H9 (cell line): ENCODE data around the gene CDK12. TPM values are rescaled to one million over a fixed set of nuclear protein-coding genes. Genes with fewer than 3 reads are reported as not detected.

Experiments
- DNase-seq: peaks from one replicate; pipeline ENCODE4 v3.0.0-alpha.2; 2017
- H2AFZ ChIP-seq: one replicate; pipeline ENCODE4 v1.6.1; 2013; ENCODE audit warnings: mild to moderate bottlenecking, low read length, control low read depth, moderate library complexity
- H2AK5ac ChIP-seq: 2 replicates; pipeline ENCODE4 v1.6.1; 2013; ENCODE audit warnings: low read length, control low read depth, mixed read lengths; ENCODE audit not compliant: insufficient read length
- H2BK120ac ChIP-seq: one replicate; pipeline ENCODE4 v1.6.1; 2013; ENCODE audit warnings: low read depth, mild to moderate bottlenecking, low read length, control low read depth, inconsistent platforms; ENCODE audit not compliant: poor library complexity, severe bottlenecking
- H2BK12ac ChIP-seq: 2 replicates; pipeline ENCODE4 v1.6.1; 2013; ENCODE audit warnings: low read length, control low read depth, mixed read lengths, low read depth; ENCODE audit not compliant: insufficient read length
- H2BK15ac ChIP-seq: 2 replicates; pipeline ENCODE4 v1.6.1; 2013; ENCODE audit warnings: low read depth, low read length, control low read depth
- H2BK20ac ChIP-seq: one replicate; pipeline ENCODE4 v1.6.1; 2013; ENCODE audit warnings: low read depth, mild to moderate bottlenecking, low read length, control low read depth, inconsistent platforms; ENCODE audit not compliant: poor library complexity, severe bottlenecking
- H2BK5ac ChIP-seq: 2 replicates; pipeline ENCODE4 v1.6.1; 2013; ENCODE audit warnings: low read length, control low read depth, mixed read lengths; ENCODE audit not compliant: insufficient read length
- H3K14ac ChIP-seq: 2 replicates; pipeline ENCODE4 v1.6.1; 2013; ENCODE audit warnings: low read length, control low read depth; ENCODE audit not compliant: insufficient read depth
- H3K18ac ChIP-seq: 2 replicates; pipeline ENCODE4 v1.6.1; 2013; ENCODE audit warnings: low read depth, mild to moderate bottlenecking, mixed read lengths, low read length, control low read depth; ENCODE audit not compliant: insufficient read length
- H3K23ac ChIP-seq: 2 replicates; pipeline ENCODE4 v1.6.1; 2013; ENCODE audit warnings: low read length, control low read depth, mixed read lengths, low read depth; ENCODE audit not compliant: insufficient read length
- H3K23me2 ChIP-seq: 2 replicates; pipeline ENCODE4 v1.6.1; 2013; ENCODE audit warnings: low read depth, mild to moderate bottlenecking, mixed read lengths, low read length, control low read depth; ENCODE audit not compliant: insufficient read length, poor library complexity, severe bottlenecking
- H3K27ac ChIP-seq: 2 replicates; pipeline ENCODE4 v1.5.1; 2013; ENCODE audit warnings: low read length, control low read depth, mixed read lengths, low read depth; ENCODE audit not compliant: insufficient read length
- H3K27me3 ChIP-seq: 2 replicates; pipeline ENCODE4 v1.6.1; 2013; ENCODE audit warnings: low read length, control low read depth, inconsistent platforms; ENCODE audit not compliant: insufficient read depth
- H3K4ac ChIP-seq: 2 replicates; pipeline ENCODE4 v1.6.1; 2013; ENCODE audit warnings: low read depth, mild to moderate bottlenecking, control low read depth, inconsistent platforms, low read length, moderate library complexity
- H3K4me1 ChIP-seq: 2 replicates; pipeline ENCODE4 v1.6.1; 2013; ENCODE audit warnings: low read length, control low read depth, inconsistent platforms; ENCODE audit not compliant: insufficient read depth
- H3K4me2 ChIP-seq: 2 replicates; pipeline ENCODE4 v1.6.1; 2013; ENCODE audit warnings: low read length, control low read depth, mixed read lengths; ENCODE audit not compliant: insufficient read length, insufficient read depth
- H3K56ac ChIP-seq: 2 replicates; pipeline ENCODE4 v1.6.1; 2013; ENCODE audit warnings: low read depth, mild to moderate bottlenecking, mixed read lengths, low read length, control low read depth; ENCODE audit not compliant: insufficient read length
- H3K79me1 ChIP-seq: 2 replicates; pipeline ENCODE4 v1.6.1; 2013; ENCODE audit warnings: low read depth, mild to moderate bottlenecking, moderate library complexity, low read length, control low read depth, inconsistent platforms; ENCODE audit not compliant: insufficient read depth, poor library complexity, severe bottlenecking
- H3K79me2 ChIP-seq: 2 replicates; pipeline ENCODE4 v1.6.1; 2013; ENCODE audit warnings: low read length, control low read depth, inconsistent platforms; ENCODE audit not compliant: insufficient read depth
- H3K9ac ChIP-seq: 2 replicates; pipeline ENCODE4 v1.6.1; 2013; ENCODE audit warnings: low read length, control low read depth, mixed read lengths; ENCODE audit not compliant: insufficient read length; ENCODE audit errors: extremely low read depth
- H3K9me3 ChIP-seq: one replicate; pipeline ENCODE4 v1.6.1; 2013; ENCODE audit warnings: low read depth, low read length, inconsistent platforms; ENCODE audit not compliant: control insufficient read depth
- H3T11ph ChIP-seq: one replicate; pipeline ENCODE4 v1.6.1; 2013; ENCODE audit warnings: mild to moderate bottlenecking, low read length, control low read depth, inconsistent platforms
- H4K20me1 ChIP-seq: one replicate; pipeline ENCODE4 v1.6.1; 2013; ENCODE audit not compliant: control insufficient read depth, insufficient read length, insufficient read depth
- H4K5ac ChIP-seq: 2 replicates; pipeline ENCODE4 v1.6.1; 2013; ENCODE audit warnings: low read depth, mild to moderate bottlenecking, mixed read lengths, low read length, control low read depth; ENCODE audit not compliant: insufficient read length
- H4K8ac ChIP-seq: replicated peaks from 2 replicates; pipeline ENCODE4 v1.6.1; 2013; ENCODE audit warnings: low read length, control low read depth, mixed read lengths, low read depth; ENCODE audit not compliant: insufficient read length
- H4K91ac ChIP-seq: 2 replicates; pipeline ENCODE4 v1.6.1; 2013; ENCODE audit warnings: low read depth, mild to moderate bottlenecking, moderate library complexity, mixed read lengths, low read length, control low read depth; ENCODE audit not compliant: insufficient read length
- H3K27ac Mint-ChIP-seq, 3 experiments: 2 replicates in 2 of 3; 3 replicates in 1 of 3; pipeline ENCODE4 v1.8.0; 2020 to 2021; ENCODE audit warnings: mixed read lengths in 3 of 3, mild to moderate bottlenecking in 1 of 3, moderate library complexity in 1 of 3
- H3K27me3 Mint-ChIP-seq: 2 replicates; pipeline ENCODE4 v1.8.0; 2021; ENCODE audit warnings: low read depth, mild to moderate bottlenecking, moderate library complexity, mixed read lengths
- H3K36me3 Mint-ChIP-seq, 3 experiments: 2 replicates in 2 of 3; 3 replicates in 1 of 3; pipeline ENCODE4 v1.8.0; 2020 to 2021; ENCODE audit warnings: low read depth in 3 of 3, mixed read lengths in 3 of 3; ENCODE audit not compliant: insufficient read depth in 1 of 3
- H3K4me1 Mint-ChIP-seq, 2 experiments: 2 replicates each; pipeline ENCODE4 v1.8.0; 2020; ENCODE audit warnings: mixed read lengths in 2 of 2
- H3K4me3 Mint-ChIP-seq, 2 experiments: 2 replicates in 1 of 2; 3 replicates in 1 of 2; pipeline ENCODE4 v1.8.0; 2020 to 2021; ENCODE audit warnings: mild to moderate bottlenecking in 2 of 2, mixed read lengths in 2 of 2, moderate library complexity in 1 of 2
- H3K9me3 Mint-ChIP-seq, 2 experiments: 2 replicates in 1 of 2; 3 replicates in 1 of 2; pipeline ENCODE4 v1.8.0; 2020; ENCODE audit warnings: mild to moderate bottlenecking in 2 of 2, mixed read lengths in 2 of 2, moderate library complexity in 1 of 2
- CTCF ChIP-seq: fragments of 200-600 bp; sonication (generic); conservative IDR thresholded peaks from 3 replicates; pipeline ENCODE4 v1.8.0; 2021; ENCODE audit warnings: antibody characterized with exemption, mild to moderate bottlenecking
- WGBS: extraction: QIAGEN DNeasy Blood & Tissue Kit; methylation state at CpG from one replicate; pipeline ENCODE4 v1.1.7; 2013; ENCODE audit warnings: missing lambda C conversion rate, low lambda C conversion rate, mixed read lengths; ENCODE audit not compliant: insufficient read length; ENCODE audit errors: extremely low coverage; 5-methylcytosine and 5-hydroxymethylcytosine counted together
- total RNA-seq: library from RNA; stranded (reverse); gene quantifications from 2 replicates; pipeline ENCODE4 v1.2.1, GENCODE V29; 2021

CDK12 gene
- total RNA-seq, 1 experiment from 2014 or later: 87.6 TPM

- Histone ChIP-seq H3K9ac (no peak overlapping the region), H2AFZ (no peak overlapping the region), H3K18ac (no peak overlapping the region), H3K79me1 (no peaks in the 10 kb centered on the region), H2BK120ac (no peak overlapping the region), H3K56ac (no peak overlapping the region), H2BK5ac (no peak overlapping the region), H3K23me2 (peaks cover 3% of the 10 kb centered on the region), H2BK20ac (no peak overlapping the region), H2AK5ac (no peak overlapping the region), H3K79me2 (no peaks in the 10 kb centered on the region), H2BK12ac (no peak overlapping the region), H3K4me2 (no peak overlapping the region), H4K5ac (no peak overlapping the region), H3K4me1 (no peaks in the 10 kb centered on the region), H3T11ph (no peak overlapping the region), H4K8ac (no peak overlapping the region), H3K4ac (no peak overlapping the region), H3K9me3 (no peaks in the 10 kb centered on the region), H3K14ac (no peak overlapping the region), H4K91ac (no peak overlapping the region), H4K20me1 (no peaks in the 10 kb centered on the region), H3K27me3 (no peaks in the 10 kb centered on the region), H3K27ac (no peak overlapping the region), H3K23ac (no peak overlapping the region), H2BK15ac (no peak overlapping the region)
- peaks cover 0 to 18% (median 5%) of the 10 kb centered on the region in 3 experiments; a peak in 3 of 7 replicates for H3K36me3 Mint-ChIP-seq
- H3K4me1 Mint-ChIP-seq: peaks cover 8 to 13% of the 10 kb centered on the region in 2 experiments
- peaks cover 48% of the 10 kb centered on the region for H3K27me3 Mint-ChIP-seq
- DNase-seq: no peak
- no peak overlapping the region for H3K27ac Mint-ChIP-seq
- H3K9me3 Mint-ChIP-seq: peaks cover 0 to 3% of the 10 kb centered on the region in 2 experiments; a peak in 2 of 5 replicates
- TF ChIP-seq CTCF: no peak
- no peak overlapping the region for H3K4me3 Mint-ChIP-seq
- WGBS: no CpG with 5 or more reads among the region's 2 CpGs
Observed at GRCh38 chr17:39572121-39572520, 110.8 kb downstream of the CDK12 start.
